GM19468 (cell line): ENCODE data around the gene SMIM17.
"Not testable (repeated sequence)": the region's sequence is repeated elsewhere in the genome, so short reads cannot be mapped to it uniquely, and the experiment has no call there.

ENCODE experiments used
- ATAC-seq: cut with Tn5 transposase; IDR thresholded peaks from one replicate; pipeline ENCODE4 v1.9.1; 2021; ENCODE audit warnings: mild to moderate bottlenecking, moderate library complexity, moderate number of reproducible peaks; ENCODE audit not compliant: unreplicated experiment; ENCODE audit errors: extremely low read depth

Gene SMIM17

DNA sequence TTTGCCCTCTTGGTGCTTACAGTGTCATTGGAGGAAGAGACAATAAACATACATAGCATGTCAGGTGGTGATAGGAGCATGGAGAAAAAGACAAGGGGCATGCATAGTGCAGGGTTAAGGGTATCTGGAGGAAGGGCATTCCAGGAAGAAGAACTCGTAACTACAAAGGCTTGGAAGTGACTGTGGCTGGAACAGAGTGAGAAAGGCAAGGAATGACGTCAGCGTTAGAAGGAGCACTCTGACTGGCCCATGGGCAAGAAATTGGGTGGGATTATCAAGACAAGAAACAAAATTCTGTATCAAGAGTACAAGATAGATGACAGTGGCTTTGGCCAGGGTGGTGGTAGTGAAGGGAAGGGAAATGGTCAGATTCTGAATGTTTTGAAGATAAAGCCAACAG is 11.2 kb downstream of the SMIM17 start:
- ATAC-seq: no peak

DNA sequence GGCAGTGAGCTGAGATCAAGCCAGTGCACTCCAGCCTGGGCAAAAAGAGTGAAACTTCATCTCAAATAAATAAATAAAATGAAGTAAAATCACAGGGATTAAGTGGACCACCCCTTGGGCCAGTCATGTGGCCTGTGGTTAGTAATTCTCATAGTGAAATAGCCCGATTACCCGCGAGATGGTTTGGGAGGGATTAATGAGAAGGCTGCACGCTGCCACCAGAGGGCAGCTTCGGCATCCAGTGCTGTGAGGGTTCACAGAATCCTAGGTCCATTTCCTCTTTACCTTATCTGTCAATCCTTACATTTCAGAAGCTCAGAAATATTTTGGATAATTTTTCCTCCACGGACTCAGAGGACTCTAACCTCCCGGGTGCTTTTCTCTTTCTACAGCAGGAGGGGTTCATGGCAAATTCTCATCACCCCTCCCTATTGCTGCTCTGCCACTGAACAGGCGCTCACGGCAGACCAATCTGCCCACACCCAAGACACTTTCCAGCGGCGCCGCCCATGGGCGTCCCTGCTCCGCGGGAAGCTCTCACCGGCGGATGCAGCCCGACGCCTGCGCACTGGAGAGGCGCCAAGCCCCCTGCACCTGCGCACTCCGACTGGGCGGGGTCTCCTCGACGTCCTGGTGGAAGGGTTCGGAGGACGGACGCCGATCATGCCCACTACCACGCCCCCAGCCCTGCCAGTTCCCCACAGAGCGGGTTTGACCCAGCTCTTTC is 17.6 kb downstream of the SMIM17 start:
- ATAC-seq: no peak

DNA sequence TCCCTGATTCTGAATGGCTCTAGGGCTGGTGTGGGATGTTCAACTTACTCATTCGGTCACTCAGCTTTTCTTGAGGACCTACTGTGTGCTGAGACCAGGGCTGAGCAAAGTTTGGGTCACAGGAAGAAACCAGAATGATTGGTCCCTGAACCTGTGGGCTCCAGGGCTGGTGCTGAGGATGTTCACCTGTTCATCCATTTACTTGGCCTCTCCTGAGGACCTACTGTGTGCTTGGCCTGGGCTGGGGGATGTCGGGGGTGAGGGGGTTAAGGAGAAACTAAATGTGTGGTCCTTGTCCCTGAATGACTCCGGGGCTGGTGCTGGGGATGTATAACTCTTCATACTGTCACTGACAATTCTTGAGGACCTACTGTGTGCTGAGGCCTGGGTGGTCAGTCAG is 18.3 kb downstream of the SMIM17 start:
- no peak for ATAC-seq

DNA sequence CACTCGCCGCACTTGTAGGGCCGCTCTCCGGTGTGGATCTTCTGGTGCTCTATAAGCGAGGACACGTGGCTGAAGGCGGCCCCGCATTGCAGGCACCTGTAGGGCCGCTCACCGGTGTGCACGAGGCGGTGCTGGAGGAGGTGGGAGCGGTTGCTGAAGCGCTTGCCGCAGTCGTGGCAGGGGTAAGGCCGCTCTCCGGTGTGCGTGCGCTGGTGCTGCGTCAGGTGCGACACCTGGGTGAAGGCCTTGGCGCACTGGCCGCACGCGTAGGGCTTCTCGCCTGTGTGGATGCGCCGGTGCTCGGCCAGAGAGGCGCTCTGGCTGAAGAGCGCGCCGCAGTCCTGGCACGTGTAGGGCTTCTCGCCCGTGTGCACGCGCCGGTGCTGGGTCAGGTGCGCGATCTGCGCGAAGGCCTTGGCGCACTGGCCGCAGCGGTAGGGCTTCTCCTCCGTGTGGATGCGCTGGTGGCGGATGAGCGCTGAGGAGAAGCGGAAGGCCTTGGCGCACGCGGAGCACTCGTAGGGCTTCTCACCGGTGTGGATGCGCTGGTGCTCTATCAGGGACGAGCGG is 21.1 kb downstream of the SMIM17 start:
- ATAC-seq: no peak

DNA sequence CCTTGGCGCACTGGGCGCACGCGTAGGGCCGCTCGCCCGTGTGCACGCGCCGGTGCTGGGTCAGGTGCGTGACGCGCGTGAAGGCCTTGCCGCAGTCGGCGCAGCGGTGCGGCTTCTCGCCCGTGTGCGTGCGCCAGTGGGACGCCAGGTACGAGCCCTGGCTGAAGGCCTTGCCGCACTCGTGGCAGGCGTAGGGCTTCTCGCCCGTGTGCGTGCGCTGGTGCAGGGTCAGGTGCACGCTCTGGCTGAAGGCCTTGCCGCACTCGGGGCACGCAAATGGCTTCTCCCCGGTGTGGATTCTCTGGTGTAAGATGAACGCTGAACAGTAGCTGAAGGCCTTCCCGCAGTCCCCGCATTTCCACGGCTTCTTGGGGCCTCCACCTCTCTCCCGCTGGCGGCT is 21.6 kb downstream of the SMIM17 start:
- ATAC-seq: no peak

DNA sequence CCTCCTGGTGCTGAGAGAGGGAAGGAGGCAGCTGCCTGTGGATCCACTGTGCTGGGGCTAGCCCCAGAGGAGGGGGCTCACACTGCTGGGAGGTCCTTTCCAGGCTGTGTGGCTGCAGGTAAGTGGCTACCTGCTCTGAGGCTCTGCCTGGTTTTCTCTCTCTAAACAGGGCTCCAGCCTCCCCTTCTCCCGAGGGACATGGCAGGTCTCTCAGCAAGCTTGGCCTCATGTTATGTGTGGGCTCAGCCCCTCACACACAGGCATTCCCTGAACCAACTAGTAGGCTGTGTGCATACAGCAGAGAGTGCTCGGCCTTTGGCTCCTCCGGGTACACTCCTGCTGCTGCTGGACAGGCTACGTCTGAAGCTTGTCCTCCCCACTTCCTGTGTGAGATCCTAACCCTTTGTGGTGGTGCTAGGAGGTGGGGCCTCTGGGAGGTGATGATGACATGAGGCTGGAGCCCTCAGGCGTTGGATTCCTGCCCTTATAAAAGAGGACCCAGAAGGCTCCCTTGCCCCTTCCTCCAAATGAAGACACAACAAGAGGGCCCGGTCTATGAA is 24.4 kb downstream of the SMIM17 start:
- no peak for ATAC-seq

DNA sequence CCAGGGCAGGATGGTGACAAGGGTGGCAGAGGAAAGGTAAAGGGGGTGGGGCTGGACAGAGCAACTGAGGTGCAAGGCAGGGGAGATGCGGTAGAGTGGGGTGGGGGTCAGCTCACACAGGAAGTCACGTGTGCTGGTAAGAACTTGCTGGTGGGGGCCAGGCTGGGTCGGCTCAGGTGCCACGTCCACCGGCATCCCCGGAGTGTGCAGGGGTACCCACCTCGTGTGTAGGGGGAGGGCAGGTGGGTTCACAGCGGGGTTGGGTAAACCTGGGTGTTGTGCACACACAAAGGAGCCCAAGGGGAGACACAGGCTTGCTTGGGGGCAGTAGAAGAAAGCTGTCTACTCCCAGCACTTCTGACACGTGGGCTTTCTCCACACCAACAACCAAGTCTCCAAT is 25.7 kb downstream of the SMIM17 start:
- no peak for ATAC-seq

DNA sequence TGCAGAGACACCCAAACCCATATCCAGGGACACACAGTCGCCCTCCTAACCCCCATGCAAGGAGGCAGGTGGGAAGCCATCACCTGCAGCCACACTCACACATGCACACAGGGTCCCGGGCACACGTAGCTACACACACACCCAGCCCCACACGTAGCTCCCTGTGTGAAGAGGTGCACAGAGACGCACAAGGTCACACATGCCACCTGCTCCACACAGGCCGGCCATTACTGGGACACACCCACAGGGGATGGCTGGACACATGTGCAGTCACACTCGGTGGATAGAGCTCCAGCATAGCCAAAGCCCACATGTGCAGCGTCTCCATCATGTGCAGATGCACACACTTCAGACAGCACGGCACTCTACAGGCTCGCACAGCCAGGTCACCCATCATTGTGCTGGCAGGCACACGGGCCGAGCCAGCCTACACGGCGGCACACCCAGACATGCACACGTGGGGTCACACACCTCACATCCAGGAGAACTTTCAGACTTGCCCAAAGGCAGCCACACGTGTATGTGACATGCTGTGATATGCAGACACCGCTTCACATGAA is 27.5 kb downstream of the SMIM17 start:
- no peak for ATAC-seq

DNA sequence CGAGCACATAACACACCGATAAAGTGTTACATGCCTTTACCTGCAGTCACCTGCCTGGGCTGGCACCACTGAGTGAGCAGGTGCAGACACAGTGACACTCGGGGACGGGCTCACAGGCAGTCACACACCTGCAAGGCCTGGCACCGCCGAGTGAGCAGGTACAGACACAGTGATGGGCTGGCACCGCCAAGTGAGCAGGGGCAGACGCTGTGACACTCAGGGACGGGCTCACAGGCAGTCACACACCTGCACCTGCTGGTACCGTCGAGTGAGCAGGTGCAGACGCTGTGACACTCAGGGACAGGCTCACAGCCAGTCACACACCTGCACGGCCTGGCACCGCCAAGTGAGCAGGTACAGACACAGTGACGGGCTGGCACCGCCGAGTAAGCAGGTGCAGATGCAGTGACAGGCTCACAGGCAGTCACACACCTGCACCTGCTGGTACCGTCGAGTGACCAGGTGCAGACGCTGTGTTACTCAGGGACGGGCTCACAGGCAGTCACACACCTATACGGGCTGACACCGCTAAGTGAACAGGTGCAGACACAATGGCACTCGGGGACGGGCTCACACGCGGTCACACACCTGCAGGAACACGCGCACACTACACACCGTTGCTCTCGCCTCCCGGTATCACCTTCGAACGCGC is 28.1 kb downstream of the SMIM17 start:
- no peak for ATAC-seq

DNA sequence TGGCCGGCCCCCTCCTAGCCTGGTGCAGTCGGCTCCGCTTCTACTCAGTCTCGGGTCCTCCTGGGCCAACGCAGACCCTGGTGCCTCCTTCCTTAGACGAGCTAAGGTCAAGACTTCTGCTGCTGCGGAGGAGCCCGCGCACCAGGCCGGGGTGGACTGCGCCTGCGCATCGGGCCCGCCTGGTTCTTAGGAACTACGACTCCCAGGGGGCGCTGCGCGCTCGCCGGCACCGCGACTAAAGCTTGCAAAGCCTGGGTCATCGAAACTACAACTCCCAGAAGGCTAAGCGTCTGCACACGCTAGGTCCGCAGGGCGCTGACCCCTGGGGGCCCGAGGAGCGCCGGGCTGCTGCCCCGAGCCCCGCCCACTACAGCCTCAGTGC is 28.6 kb downstream of the SMIM17 start, which contains the start of gene ZNF835:
Gene ZNF835 (minus strand): TSS at position 145 of the 382 bp plus-strand sequence. CDS start 6,559 bp downstream, outside the sequence.
- no peak for ATAC-seq

DNA sequence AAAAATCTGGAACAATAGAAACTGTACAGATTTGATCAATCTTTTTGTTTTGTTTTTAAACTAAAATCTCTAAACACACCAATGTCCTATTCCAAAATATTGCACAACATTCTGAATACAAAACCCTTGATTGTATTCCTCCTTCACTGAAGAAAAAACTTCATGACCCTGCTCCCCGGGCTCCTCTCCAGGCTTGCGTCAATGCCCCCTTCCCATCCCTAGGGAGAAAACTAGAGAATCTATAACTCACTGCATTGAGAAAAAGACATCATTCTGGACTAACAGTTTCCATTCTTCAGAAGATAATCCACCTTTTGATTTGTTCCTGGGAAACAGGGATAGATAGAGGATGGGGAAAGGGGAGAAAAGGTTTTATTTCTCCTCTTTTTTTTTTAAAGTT is 29.7 kb downstream of the SMIM17 start:
- not testable (repeated sequence) for ATAC-seq

DNA sequence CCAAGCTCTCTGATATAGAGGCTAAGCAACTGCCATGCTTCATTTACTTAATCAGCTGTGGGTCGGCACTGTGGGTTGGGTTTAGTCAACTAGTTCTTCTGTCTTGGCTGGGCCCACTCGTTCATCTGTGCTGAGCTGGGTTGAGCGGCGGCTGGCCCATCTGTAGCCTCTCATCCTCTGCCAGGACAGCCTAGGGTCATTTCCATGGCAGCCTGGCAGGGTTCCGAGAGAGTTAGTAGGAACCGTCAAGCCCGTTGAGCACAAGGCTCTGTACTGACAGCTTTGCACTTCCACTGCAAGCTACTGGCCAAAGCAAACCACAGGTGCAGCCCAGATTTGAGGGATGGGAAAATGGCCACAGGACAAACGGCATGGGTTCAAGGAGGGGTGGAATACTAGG is 35.2 kb downstream of the SMIM17 start:
- ATAC-seq: no peak

DNA sequence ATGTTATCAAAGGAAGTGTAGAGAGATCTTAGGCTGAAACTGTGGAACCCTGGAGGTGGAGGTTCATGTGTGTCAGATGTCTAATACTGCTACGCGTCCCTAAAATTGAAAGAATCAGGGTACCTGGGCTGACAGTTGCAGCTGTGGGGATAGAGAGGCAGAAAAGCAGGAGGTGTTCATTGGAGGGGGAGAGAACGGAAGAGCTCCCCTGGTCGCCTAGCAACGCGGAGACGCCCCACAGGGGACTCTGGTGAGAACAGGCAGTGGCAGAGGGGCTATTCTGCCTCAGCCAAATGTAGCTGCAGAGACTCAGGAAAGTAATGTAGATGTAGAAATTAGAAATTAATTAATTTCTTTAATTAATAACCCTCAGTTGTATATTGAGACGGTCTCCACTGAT is 38.7 kb downstream of the SMIM17 start:
- ATAC-seq: no peak

DNA sequence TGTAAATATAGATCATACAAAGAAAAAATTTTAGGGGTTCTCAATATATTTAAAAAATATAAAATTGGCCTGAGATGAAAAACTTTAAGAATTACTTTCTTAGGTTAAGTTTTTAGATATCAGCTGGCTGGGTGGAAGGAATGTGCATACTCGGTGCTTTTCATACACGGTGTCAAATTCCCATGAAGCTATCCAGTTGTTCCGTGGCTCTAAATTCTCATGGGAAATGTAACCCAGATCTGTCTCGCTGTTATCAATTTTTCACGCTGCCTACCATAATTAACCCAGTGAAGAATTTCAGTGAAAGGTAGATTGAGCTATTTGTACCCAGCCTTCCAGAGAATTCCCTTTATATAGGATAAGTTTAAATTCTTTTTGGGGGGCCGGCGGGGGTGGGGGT is 40.2 kb downstream of the SMIM17 start:
- no peak for ATAC-seq

DNA sequence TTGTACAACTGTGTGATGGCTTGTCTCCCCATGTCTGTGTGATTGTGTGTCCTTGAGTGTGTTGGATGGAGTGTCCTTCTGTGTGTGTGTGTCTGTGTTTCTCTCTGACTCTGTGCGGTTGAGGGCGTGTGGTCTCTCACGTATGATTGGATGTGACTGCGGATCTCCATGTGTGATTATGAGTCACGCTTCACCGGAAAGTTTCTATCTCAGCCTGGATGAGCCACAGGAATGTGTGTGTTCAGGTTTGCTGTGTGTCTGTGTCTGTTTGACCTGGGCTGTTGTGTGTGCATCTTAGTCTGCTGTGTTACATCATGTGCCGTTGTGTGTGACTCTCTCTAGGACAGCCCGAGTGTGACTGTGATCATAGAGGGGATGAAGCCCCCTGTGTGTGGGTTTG is 44.1 kb downstream of the SMIM17 start:
- no peak for ATAC-seq

DNA sequence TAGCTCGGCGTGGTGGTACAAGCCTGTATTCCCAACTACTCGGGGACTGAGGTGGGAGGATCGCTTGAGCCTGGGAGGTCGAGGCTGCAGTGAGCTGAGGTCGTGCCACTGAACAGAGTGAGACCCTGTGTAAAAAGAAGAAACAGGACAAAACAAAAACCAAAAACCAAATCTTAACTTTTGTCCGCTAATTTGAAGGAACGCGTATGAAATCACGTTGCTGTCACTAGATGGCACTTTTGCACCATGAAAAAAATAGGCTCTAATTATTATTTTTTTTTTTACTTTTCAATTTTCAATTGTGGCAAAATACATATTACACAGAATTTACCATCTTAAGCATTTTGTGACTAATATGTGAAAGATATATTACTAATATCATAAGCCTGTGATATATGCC is 46.2 kb downstream of the SMIM17 start:
- ATAC-seq: no peak

DNA sequence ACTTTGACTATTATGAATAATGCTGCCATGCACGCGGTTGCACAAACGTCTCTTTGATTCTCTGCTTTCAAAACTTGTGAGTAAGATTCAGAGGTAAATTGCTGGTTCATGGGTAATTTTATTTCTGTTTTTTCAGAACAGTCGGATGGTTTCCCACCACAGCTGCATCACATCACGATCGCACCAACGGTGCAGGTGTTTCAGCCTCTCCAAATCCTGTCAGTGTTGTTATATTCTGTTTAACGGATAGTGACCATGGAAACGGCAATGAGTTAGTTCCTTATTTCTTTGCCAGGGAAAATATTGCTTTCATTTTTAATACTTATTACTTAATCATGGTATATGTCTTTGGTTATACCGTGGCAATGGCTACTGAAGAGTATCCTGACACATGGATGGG is 47.7 kb downstream of the SMIM17 start:
- ATAC-seq: no peak

DNA sequence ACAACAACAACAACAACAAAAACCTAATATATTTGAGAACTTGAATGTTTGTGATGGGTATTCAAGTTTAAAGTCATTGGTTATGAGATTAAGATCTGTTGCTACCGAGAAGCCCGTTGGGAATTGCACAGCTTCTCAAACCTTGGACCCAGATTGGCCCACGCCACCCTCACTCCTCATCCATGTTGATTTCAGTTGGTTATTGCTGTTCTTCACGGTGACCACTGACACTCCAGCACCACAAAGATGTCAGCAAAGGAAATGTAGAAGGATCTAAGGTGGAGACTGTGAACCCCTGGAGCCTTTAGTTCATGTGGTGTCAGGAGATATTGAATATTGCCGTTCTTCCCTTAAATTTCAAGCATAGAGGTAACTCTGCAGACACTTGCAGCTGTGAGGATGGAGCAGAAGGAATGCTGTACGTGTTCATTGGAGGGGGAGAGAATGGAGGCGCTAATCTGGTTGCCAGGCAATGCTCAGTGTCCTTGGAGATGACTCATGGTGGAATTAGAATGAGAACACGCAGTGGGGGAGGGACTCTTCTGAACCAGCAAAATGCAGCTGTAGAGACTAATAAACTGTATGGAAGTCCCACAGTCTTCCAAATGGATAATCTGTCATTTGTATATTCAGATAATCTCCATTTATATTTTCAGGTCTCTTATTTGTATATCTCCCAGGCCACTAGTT is 49.4 kb downstream of the SMIM17 start:
- ATAC-seq: no peak

DNA sequence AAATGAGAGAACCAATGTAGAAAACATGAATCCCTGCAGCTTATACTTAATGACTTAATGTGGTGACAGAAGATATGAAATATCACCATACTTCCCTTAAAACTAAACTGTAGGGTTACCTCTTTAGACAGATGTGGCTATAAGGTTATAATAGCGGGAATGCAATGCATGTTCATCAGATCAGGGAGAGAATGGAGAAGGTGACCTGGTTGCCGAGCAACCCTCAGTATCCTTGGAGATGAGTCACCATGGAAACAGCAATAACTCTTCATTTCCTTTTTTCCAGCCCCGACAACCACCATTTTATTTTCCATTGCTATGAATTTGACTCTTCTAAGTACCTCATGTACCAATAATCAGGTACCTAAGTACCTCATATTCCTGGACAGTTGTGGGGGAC is 56.6 kb downstream of the SMIM17 start:
- ATAC-seq: no peak

DNA sequence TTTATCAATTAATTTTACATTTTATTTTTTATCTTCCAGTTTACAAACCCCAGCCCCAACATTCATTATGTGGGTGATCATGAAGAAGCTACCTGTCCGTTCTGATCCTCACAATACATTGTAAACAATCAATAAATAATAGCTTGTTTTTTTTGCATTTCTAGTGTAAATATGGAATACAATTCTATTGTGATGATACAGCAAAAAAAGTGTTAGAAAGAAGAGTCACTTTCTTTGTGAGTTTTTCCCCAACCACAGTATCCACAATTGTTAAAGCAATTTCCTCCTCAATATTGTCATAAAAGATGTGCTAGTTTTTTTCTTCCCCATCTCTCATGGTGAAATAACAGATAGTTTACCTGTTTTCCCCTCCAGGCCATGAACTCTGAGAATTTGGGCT is 58.9 kb downstream of the SMIM17 start:
- ATAC-seq: no peak

DNA sequence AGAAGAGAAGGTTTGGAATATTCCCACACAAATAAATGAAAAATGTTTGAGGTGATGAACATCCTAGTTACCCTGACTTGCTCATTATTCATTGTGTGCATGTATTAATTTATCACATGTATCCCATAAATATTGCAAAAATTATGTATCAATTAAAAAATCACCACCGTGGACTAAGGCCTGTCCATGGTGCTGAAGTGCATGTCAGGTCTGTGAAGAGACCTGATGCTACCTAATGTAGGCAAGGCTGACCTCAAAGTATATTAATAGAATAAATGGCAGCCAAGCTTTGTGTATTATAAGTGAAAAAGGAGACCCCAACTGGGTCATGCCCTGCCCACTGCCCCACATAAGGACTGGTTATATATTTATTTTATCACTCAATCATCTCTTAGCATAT is 63.0 kb downstream of the SMIM17 start:
- no peak for ATAC-seq
